ENCODE results near the gene ERN1. TPM values are rescaled to one million over a fixed set of nuclear protein-coding genes. Genes with fewer than 3 reads are reported as not detected.

The ERN1 gene
- total RNA-seq, 4 donors from 2014 or later = 7.8 to 29.2 (median 12.8) TPM

GRCh38 chr17:64102627-64103390 lies 27.1 kb downstream of the ERN1 start:
- no peak for DNase-seq
- TF ChIP-seq POLR2AphosphoS5 (IDR thresholded peaks at IDR 0.05) = no peak
- TF ChIP-seq POLR2A (IDR thresholded peaks at IDR 0.05) = no peak
- no peak for TF ChIP-seq EP300 (IDR thresholded peaks at IDR 0.05; ENCODE audit: low read depth)
- no peak for TF ChIP-seq CTCF (IDR thresholded peaks at IDR 0.05)
- in situ Hi-C loops (cut with MboI; ENCODE audit: low pct_ligation_motif_present in 1 of 4, low pct_unique_long_range_greater_than_20kb in 1 of 4, low sequenced_read_pairs in 3 of 4) = no loop called here
- Histone ChIP-seq H3K4me1 (peaks cover 7 to 28% (median 15%) of the 10 kb centered on the region in 4 donors), H3K4me3 (no peak overlapping the region), H3K9me3 (no peaks in the 10 kb centered on the region), H3K27ac (no peak overlapping the region), H3K36me3 (no peaks in the 10 kb centered on the region), H3K27me3 (no peaks in the 10 kb centered on the region)
- 93 to 100% methylated on average over 1 to 7 of the region's 7 CpGs for WGBS, 2 donors (ENCODE audit: low coverage in 1 of 2)
- intact Hi-C loops (cut with DNase I; ENCODE audit: low total_unique reads) = no loop called here

DNA sequence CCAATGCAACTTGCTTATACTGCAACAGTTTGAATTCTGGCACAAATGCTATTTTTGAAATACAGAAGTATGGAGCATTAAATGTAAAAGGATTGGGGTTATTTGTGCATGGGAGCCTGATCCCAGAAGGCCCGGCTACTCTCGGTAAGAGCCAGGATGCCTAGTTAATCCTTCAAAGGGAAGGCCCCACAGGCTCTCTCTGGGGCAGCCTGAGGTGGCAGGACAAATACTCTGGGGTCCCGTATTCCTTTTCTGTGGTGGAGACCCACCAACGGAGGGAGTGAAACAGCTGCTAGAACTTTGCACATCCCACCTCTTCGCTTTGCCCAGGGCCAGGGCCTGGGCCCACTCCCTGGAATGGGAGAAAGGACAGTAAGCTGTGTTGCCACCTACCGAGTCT lies 30.4 kb downstream of the ERN1 start:
- no peaks in the 10 kb centered on the region for H3K27me3 ChIP-seq
- H3K27ac ChIP-seq = no peak overlapping the region
- H3K36me3 ChIP-seq = no peaks in the 10 kb centered on the region
- intact Hi-C loops (cut with DNase I; ENCODE audit: low total_unique reads) (no loop called here), in situ Hi-C loops (cut with MboI; ENCODE audit: low pct_ligation_motif_present in 1 of 4, low pct_unique_long_range_greater_than_20kb in 1 of 4, low sequenced_read_pairs in 3 of 4) (no loop called here)
- H3K4me1 ChIP-seq = peaks cover 0 to 23% (median 4%) of the 10 kb centered on the region in 4 donors
- no peak overlapping the region for H3K4me3 ChIP-seq
- no peaks in the 10 kb centered on the region for H3K9me3 ChIP-seq
- no peak for DNase-seq
- TF ChIP-seq CTCF (IDR thresholded peaks at IDR 0.05) (no peak), EP300 (IDR thresholded peaks at IDR 0.05; ENCODE audit: low read depth) (no peak), POLR2A (IDR thresholded peaks at IDR 0.05) (no peak), POLR2AphosphoS5 (IDR thresholded peaks at IDR 0.05) (no peak)
- WGBS, 2 donors (ENCODE audit: low coverage in 1 of 2) = 88 to 96% methylated on average over 4 to 6 of the region's 6 CpGs

DNA sequence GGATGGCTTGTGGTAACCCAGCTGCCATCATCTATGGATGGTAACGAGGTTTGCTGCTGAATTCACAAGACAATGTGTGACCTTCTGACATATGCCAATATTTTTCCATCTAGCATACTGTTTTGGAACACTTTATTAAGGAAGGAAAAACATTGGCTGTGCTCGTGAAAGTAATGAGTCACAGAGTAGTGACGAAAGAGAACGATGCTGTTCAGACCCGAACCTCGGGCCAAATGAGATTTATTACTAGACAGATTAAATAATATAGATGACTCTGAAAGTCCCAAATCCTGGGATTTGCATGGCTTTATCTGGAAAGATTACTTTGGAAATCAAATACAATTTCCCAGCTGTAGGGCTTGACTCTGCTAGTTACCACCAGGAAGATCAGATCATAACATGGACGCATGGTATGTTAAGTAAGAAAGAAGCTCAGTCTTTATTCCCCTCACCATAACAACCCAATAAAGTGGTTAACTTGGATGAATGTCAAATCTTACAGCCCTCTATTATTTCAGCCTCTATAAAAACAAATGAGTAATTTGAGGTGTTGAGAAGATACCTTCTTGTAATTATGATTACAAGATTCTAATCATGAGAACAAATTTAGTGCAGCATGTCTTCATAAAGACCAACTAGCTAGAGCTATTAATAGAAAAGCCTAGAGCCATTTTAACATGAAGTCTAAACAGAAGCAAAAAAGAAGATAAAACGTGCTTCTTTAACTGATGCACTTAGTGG lies 32.6 kb downstream of the ERN1 start:
- no peak for TF ChIP-seq POLR2AphosphoS5 (IDR thresholded peaks at IDR 0.05)
- TF ChIP-seq POLR2A (IDR thresholded peaks at IDR 0.05) = no peak
- TF ChIP-seq EP300 (IDR thresholded peaks at IDR 0.05; ENCODE audit: low read depth) = no peak
- no peak for TF ChIP-seq CTCF (IDR thresholded peaks at IDR 0.05)
- intact Hi-C loops (cut with DNase I; ENCODE audit: low total_unique reads) = no loop called here
- no peaks in the 10 kb centered on the region for H3K27me3 ChIP-seq
- peak overlapping the region in 2 of 4 donors; percentile 15 to 35 for H3K27ac ChIP-seq
- no peak for DNase-seq
- 49 to 69% methylated on average over 7 to 8 of the region's 8 CpGs for WGBS, 2 donors (ENCODE audit: low coverage in 1 of 2)
- in situ Hi-C loops (cut with MboI; ENCODE audit: low pct_ligation_motif_present in 1 of 4, low pct_unique_long_range_greater_than_20kb in 1 of 4, low sequenced_read_pairs in 3 of 4) = no loop called here
- no peak overlapping the region for H3K4me3 ChIP-seq
- H3K9me3 ChIP-seq = no peaks in the 10 kb centered on the region
- H3K4me1 ChIP-seq = peaks cover 0 to 18% (median 4%) of the 10 kb centered on the region in 4 donors
- no peaks in the 10 kb centered on the region for H3K36me3 ChIP-seq

GRCh38 chr17:64096037-64096436 lies 33.9 kb downstream of the ERN1 start:
- H3K36me3 ChIP-seq = no peaks in the 10 kb centered on the region
- no peak overlapping the region for H3K4me3 ChIP-seq
- WGBS, 2 donors (ENCODE audit: low coverage in 1 of 2) = 100% methylated on average over 1 to 3 of the region's 3 CpGs
- peak overlapping the region in 2 of 4 donors; percentile 2 to 11 for H3K27ac ChIP-seq
- intact Hi-C loops (cut with DNase I; ENCODE audit: low total_unique reads) (no loop called here), in situ Hi-C loops (cut with MboI; ENCODE audit: low pct_ligation_motif_present in 1 of 4, low pct_unique_long_range_greater_than_20kb in 1 of 4, low sequenced_read_pairs in 3 of 4) (no loop called here)
- TF ChIP-seq EP300 (IDR thresholded peaks at IDR 0.05; ENCODE audit: low read depth) (no peak), CTCF (IDR thresholded peaks at IDR 0.05) (no peak), POLR2AphosphoS5 (IDR thresholded peaks at IDR 0.05) (no peak), POLR2A (IDR thresholded peaks at IDR 0.05) (no peak)
- H3K4me1 ChIP-seq = peaks cover 0 to 18% (median 4%) of the 10 kb centered on the region in 4 donors
- no peaks in the 10 kb centered on the region for H3K9me3 ChIP-seq
- no peak for DNase-seq
- H3K27me3 ChIP-seq = no peaks in the 10 kb centered on the region
